B cell (primary cell): Measurements from ENCODE around the gene ERI3. TPM values are rescaled to one million over a fixed set of nuclear protein-coding genes. Genes with fewer than 3 reads are reported as not detected.

Source experiments
- ATAC-seq: fragments of 200-7000 bp; cut with Tn5 transposase; one replicate; pipeline ENCODE4 v1.10.0; 2021; ENCODE audit warnings: low read depth, mild to moderate bottlenecking, moderate number of reproducible peaks, moderate library complexity
- CTCF ChIA-PET: fragments of 350-600 bp; sonication (Branson Sonifier 250); formaldehyde crosslinking; loops from one replicate; lab custom pipeline; 2021; ENCODE audit warnings: antibody characterized with exemption, inconsistent platforms; lab: Charles Lee
- POLR2A ChIA-PET: fragments of 350-600 bp; sonication (Branson Sonifier 250); formaldehyde crosslinking; loops from one replicate; lab custom pipeline; 2021; ENCODE audit warnings: antibody characterized with exemption; lab: Charles Lee
- DNase-seq: peaks from one replicate; pipeline ENCODE4 v3.0.0; 2013
- H2AFZ ChIP-seq: 2 replicates; pipeline ENCODE4 v1.6.1; 2012; ENCODE audit warnings: mild to moderate bottlenecking, low read depth, low read length; ENCODE audit not compliant: insufficient read depth, poor library complexity, severe bottlenecking
- H3K27ac ChIP-seq, 2 donors: 1 replicate in 1 of 2; 2 replicates in 1 of 2; pipeline ENCODE4 v1.5.1; 2012 to 2013; ENCODE audit warnings: low read length in 2 of 2, mild to moderate bottlenecking in 2 of 2, moderate library complexity in 1 of 2
- H3K27me3 ChIP-seq, 4 experiments: fragments of 200-600 bp in 1 of 4; sonication (generic) in 1 of 4; replicated peaks in 1 of 4; 1 replicate in 2 of 4; 2 replicates in 2 of 4; pipeline versions ENCODE4 v1.6.1 to v1.7.0; 2013 to 2016; ENCODE audit warnings: low read length in 3 of 4, mild to moderate bottlenecking in 2 of 4, mixed read lengths in 1 of 4, moderate library complexity in 1 of 4; ENCODE audit not compliant: insufficient read depth in 4 of 4, control insufficient read depth in 3 of 4; ENCODE audit errors: control extremely low read depth in 1 of 4
- H3K36me3 ChIP-seq, 2 experiments: replicated peaks in 1 of 2; 1 replicate in 1 of 2; 2 replicates in 1 of 2; pipeline versions ENCODE4 v1.6.1 to v1.7.1; 2013; ENCODE audit warnings: low read length in 1 of 2; ENCODE audit not compliant: insufficient read depth in 2 of 2, control insufficient read depth in 1 of 2; ENCODE audit errors: control extremely low read depth in 1 of 2, extremely low read depth in 1 of 2
- H3K4me1 ChIP-seq, 2 donors: fragments of 200-600 bp in 1 of 2; sonication (generic) in 1 of 2; 1 replicate in 1 of 2; 2 replicates in 1 of 2; pipeline versions ENCODE4 v1.5.1 to v1.6.1; 2013 to 2017; ENCODE audit warnings: low read length in 2 of 2; ENCODE audit not compliant: control insufficient read depth in 2 of 2, insufficient read depth in 2 of 2
- H3K4me2 ChIP-seq: replicated peaks from 2 replicates; pipeline ENCODE3; 2012; ENCODE audit warnings: mild to moderate bottlenecking, low read depth, low read length; ENCODE audit not compliant: poor library complexity, severe bottlenecking
- H3K4me3 ChIP-seq, 5 experiments: fragments of 200-600 bp in 1 of 5; sonication (generic) in 1 of 5; 1 replicate in 3 of 5; 2 replicates in 2 of 5; pipeline versions ENCODE4 v1.5.1 to v1.7.0; 2011 to 2016; ENCODE audit warnings: low read length in 4 of 5, mild to moderate bottlenecking in 4 of 5, low read depth in 2 of 5, control low read depth in 1 of 5, moderate library complexity in 1 of 5; ENCODE audit not compliant: insufficient read depth in 1 of 5; ENCODE audit errors: control extremely low read depth in 1 of 5, extremely low read depth in 1 of 5
- H3K79me2 ChIP-seq: fragments of 200-600 bp; sonication (generic); one replicate; pipeline ENCODE4 v1.6.0; 2016; ENCODE audit warnings: low read length; ENCODE audit not compliant: control insufficient read depth, insufficient read depth
- H3K9ac ChIP-seq: fragments of 200-600 bp; sonication (generic); 2 replicates; pipeline ENCODE4 v1.6.1; 2017; ENCODE audit warnings: mild to moderate bottlenecking, low read length, moderate library complexity
- H3K9me3 ChIP-seq, 3 donors: one replicate each; pipeline versions ENCODE4 v1.6.1 to v1.7.1; 2013; ENCODE audit warnings: low read length in 2 of 3; ENCODE audit not compliant: control insufficient read depth in 2 of 3, insufficient read depth in 1 of 3; ENCODE audit errors: control extremely low read depth in 1 of 3
- H4K20me1 ChIP-seq: 2 replicates; pipeline ENCODE4 v1.6.0; 2012; ENCODE audit warnings: mild to moderate bottlenecking, low read length; ENCODE audit not compliant: insufficient read depth, control insufficient read depth, poor library complexity, severe bottlenecking
- H3K27ac Mint-ChIP-seq: one replicate; pipeline ENCODE4 v1.8.0; 2021; ENCODE audit warnings: mixed read lengths
- H3K27me3 Mint-ChIP-seq: one replicate; pipeline ENCODE4 v1.8.0; 2021; ENCODE audit warnings: mixed read lengths
- H3K4me1 Mint-ChIP-seq: one replicate; pipeline ENCODE4 v1.8.0; 2021; ENCODE audit warnings: mixed read lengths
- H3K4me3 Mint-ChIP-seq: one replicate; pipeline ENCODE4 v1.8.0; 2021; ENCODE audit warnings: mixed read lengths
- H3K9me3 Mint-ChIP-seq: one replicate; pipeline ENCODE4 v1.8.0; 2022; ENCODE audit warnings: mixed read lengths; ENCODE audit not compliant: insufficient read depth
- CTCF ChIP-seq: fragments of 200-600 bp; IDR thresholded peaks from one replicate; pipeline ENCODE4 v1.8.0; 2022; ENCODE audit warnings: antibody characterized with exemption, mild to moderate bottlenecking
- EZH2 ChIP-seq: IDR thresholded peaks from 2 replicates; pipeline ENCODE4 v1.6.1; 2012; ENCODE audit warnings: borderline replicate concordance, low read depth, mild to moderate bottlenecking, moderate library complexity, low read length; ENCODE audit not compliant: insufficient read depth, poor library complexity, severe bottlenecking
- WGBS: methylation state at CpG from one replicate; pipeline ENCODE4 v1.1.5; 2013; ENCODE audit warnings: missing lambda C conversion rate; ENCODE audit not compliant: insufficient coverage; 5-methylcytosine and 5-hydroxymethylcytosine counted together
- intact Hi-C: fragments of 100-400 bp; cut with micrococcal nuclease; formaldehyde crosslinking; loops from one replicate; pipeline ENCODE4 v1.10.0; 2022
- polyA minus RNA-seq: library from RNA; depleted of rRNA, polyadenylated mRNA; stranded (reverse); fragments of >200 nt; gene quantifications from 2 replicates; pipeline ENCODE4 v1.2.3, GENCODE V29; 2012
- polyA plus RNA-seq: library from polyadenylated mRNA; depleted of rRNA; stranded (reverse); fragments of >200 nt; gene quantifications from 2 replicates; pipeline ENCODE4 v1.2.3, GENCODE V29; 2012
- total RNA-seq, 2 donors: library from RNA; stranded (reverse); fragments of 120-200 nt in 1 of 2; gene quantifications; 1 replicate in 1 of 2; 2 replicates in 1 of 2; pipeline versions ENCODE4 v1.2.3 to v1.2.4, GENCODE V29; 2013 to 2022

Gene ERI3
- 36.3 and 37.5 TPM in 2 replicates for total RNA-seq
- total RNA-seq (2013), result 28.2 TPM
- polyA plus RNA-seq, result 39.6 and 53.9 TPM in 2 replicates
- polyA minus RNA-seq, result 24.9 and 28.2 TPM in 2 replicates

GRCh38 chr1:44354840-44355581, at the start of gene ERI3:
ERI3 (minus strand) TSS chr1:44355257; CDS start chr1:44355026, 231 bp downstream.
- Histone ChIP-seq H3K36me3 (no peaks in the 10 kb centered on the region), H4K20me1 (no peaks in the 10 kb centered on the region), H3K27ac (peak within 1 kb of the TSS in 1 of 2 donors; percentile 80), H3K4me2 (peak within 1 kb of the TSS; percentile 98), H3K9me3 (no peaks in the 10 kb centered on the region), H3K4me1 (peaks cover 7 to 14% of the 10 kb centered on the region in 2 donors), H3K9ac (peak within 1 kb of the TSS; percentile 96), H3K4me3 (peak within 1 kb of the TSS; percentile 12 to 88 (median 69)), H2AFZ (peak within 1 kb of the TSS; percentile 86), H3K27me3 (no peaks in the 10 kb centered on the region), H3K79me2 (peaks cover 41% of the 10 kb centered on the region)
- intact Hi-C loops, result loop anchor here (5.0 kb wide), 1 partner anchor 1137 kb away; the partner anchor contains the start of gene TESK2
- CTCF ChIA-PET, result no interaction called here
- peak within 1 kb of the TSS; percentile 92 for H3K27ac Mint-ChIP-seq
- no peaks in the 10 kb centered on the region for H3K9me3 Mint-ChIP-seq
- POLR2A ChIA-PET, result interaction anchor here (0.6 kb wide), 1 partner anchor 324 kb away, joined by 3 read pairs; the partner anchor contains the start of gene SLC6A9
- DNase-seq (peak; percentile 96), ATAC-seq (peak; percentile 100)
- under 1% methylated on average over 58 of the region's 65 CpGs for WGBS
- TF ChIP-seq CTCF, result no peak
- TF ChIP-seq EZH2, result no peak
- H3K4me3 Mint-ChIP-seq, result peak within 1 kb of the TSS; percentile 92
- H3K27me3 Mint-ChIP-seq, result no peaks in the 10 kb centered on the region
- peaks cover 27% of the 10 kb centered on the region for H3K4me1 Mint-ChIP-seq
